ENCODE measurements around the gene POLR1B.
"Not testable (repeated sequence)": the region's sequence is repeated elsewhere in the genome, so short reads cannot be mapped to it uniquely, and the experiment has no call there.

GRCh38 chr2:112566508-112566907, 24.2 kb downstream of the POLR1B start:
- TF ChIP-seq POLR2A (IDR thresholded peaks at IDR 0.05; ENCODE audit: low read length); GATA1 (IDR thresholded peaks at IDR 0.05; ENCODE audit: low read depth, low read length): not testable (repeated sequence)

All from erythroblast (primary cell).